Renal cortex interstitium (tissue), 11 donors: ENCODE results near the gene OR5AU1. TPM values are rescaled to one million over a fixed set of nuclear protein-coding genes. Genes with fewer than 3 reads are reported as not detected.

Experiments used
- DNase-seq, 11 donors: peaks; one replicate each; pipeline ENCODE4 v3.0.0-alpha.2; 2013; ENCODE audit warnings: low read depth in 9 of 11, low spot score in 4 of 11; ENCODE audit errors: extremely low read depth in 1 of 11
- polyA plus RNA-seq, 3 donors: library from polyadenylated mRNA; unstranded; fragments of 120-200 nt; gene quantifications; one replicate each; pipeline ENCODE4 v1.2.1, GENCODE V29; 2013; ENCODE audit not compliant: insufficient read length in 3 of 3

OR5AU1 gene
- polyA plus RNA-seq, 3 donors, result 0.03 to 0.05 (median 0.03) TPM

DNA sequence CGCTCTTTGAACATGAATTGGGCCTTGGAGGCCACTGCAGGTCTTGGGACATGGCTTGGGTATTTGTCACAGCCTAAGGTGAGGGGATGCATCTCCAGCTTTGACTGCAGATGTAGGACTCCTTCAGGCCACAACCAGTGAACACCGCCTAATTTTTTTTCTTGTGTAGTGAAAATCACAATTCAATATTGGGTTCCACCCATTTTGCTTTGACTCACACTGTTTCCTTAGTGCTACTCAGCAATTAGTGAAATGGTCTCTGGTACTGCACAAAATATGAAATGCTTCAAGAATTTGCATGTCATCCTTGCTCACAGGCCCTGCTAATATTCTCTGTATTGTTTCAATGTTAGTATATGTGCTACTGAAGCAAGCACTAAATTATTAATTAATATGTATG, 42.5 kb downstream of the OR5AU1 start:
- DNase-seq, result no peak

DNA sequence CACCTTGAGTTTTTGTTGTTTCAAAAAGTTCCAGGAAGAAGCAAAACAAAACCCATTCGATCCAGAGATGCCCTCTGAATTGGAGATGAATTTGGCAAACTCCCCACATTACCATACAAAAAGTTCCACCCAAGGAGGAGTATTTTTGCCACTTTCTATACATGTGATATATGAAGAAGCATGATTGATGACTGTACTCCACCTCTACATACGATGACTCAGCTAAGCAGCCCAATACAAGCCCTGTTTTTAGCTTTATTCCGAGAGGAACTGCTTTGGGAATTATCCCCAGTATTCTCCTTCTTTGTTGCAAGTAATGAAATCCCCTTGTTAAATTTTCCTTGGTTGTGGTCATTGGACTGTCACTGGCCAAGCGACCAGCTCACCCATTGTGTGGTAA, 43.6 kb downstream of the OR5AU1 start:
- DNase-seq, result no peak

DNA sequence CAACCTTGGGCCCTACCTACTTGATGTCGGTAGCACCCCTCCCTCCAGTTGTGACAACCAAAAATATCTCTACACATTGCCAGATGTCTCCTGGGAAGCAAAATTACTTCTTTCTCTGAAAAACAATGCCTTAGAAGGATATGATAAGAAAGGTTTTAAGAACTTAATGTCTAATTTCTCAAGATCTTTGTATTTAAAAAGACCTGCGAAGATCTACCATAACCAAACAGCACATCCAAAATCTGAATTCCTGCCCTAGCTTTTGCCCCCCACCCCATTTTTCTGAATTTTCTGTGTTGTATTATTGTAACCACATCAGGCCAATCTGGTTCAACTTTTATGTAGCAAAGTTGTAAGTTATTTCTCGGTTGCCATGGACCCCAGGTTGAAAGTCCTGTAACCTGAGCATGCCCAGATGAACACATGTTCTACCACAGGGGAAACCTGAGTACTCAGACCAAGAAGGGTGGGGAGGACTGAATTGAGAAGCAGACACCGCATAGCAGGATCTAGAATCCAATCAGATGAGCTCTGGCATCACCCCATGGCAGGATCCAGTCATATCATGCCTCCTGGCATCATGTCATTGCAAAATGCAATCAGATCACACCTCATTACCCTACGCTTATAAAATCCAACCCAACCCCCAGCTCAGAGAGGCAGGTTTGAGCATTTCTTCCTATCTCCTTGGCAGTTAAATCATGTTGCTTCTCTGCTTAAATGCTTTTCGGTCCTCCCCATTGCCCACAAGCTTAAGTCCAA, 46.3 kb downstream of the OR5AU1 start:
- DNase-seq, result peak in 4 of 11 donors; percentile 57 to 71 (median 66)

DNA sequence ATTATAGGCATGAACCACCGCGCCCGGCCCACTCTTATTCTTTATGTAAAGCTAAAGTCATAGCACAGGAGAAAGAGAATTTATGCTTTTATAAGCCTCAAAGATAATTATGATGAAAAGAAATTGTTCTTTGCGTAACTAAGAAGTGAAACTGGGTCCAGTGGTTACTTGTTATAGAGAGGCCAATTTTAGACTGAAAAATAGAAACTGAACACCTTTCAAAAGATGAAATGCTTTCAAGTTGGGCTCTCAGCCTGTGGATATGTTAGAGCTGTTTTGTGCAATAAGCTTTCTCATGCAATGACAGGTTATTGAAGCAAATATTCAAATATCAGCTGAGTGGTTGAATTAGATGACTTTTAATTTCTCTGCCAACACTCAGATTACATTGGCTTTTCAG, 47.1 kb downstream of the OR5AU1 start:
- no peak for DNase-seq

DNA sequence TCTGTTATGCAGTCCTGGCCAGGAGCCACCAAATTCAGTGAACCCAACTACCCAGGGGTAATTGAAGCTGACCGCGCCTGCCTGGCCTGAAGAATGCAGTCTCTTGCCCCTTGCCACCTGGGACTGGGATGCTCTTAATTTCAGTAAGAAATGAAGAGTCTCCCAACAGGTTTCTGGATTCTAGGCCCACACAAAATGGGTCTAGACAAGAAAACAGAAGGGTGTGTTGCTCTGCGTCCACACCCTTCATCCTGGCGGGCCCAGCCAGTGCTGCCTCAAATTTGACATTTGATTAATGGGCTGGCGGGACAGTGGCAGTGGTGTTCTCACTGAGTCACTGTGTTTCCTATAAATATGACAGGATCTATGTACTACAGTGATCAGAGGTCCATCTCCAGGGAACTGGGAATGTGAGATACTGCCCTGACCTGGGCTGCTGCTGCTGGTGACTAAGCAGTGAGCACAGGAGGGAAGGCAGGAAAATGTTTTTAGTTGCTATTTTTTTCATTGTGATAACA, 48.5 kb downstream of the OR5AU1 start:
- DNase-seq, result no peak

DNA sequence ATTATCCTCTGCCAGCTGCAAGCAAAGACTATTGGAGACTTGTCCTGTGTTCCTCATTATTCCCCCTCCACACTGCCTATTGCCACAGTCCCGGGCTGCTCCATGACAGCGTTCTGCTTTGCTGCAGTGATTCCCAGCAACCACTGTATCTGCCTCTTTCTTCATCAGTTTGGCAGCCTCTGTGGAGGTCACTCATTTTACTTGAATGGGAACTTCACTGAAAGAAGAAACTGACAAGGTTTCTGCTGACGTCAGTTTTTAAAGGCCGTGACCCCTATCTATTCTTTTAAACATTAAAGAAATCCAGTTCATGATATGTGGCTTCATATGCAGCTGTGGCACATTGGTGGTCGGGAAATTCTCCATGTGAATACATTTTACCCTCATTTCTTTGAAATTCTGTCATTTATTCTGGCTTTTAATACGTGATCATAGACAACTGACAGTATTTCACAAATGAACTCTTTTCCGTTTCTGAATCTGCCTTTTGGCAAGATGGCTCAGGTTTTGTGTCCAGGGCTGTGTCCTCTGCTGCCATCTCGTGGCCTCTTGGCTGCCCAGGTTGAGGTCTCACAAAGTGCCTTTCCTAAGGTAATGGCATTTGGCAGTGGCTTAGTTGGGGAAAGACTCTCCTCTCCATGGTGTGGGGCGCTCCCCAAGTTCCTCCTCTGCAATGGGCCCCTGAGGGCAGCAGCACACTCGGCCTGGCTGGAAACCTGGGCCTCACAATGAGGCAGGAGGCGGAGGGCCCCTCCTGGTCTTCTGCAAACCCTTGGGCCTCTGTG, 49.2 kb downstream of the OR5AU1 start:
- DNase-seq, result peak in 7 of 11 donors; percentile 69 to 81 (median 77)

DNA sequence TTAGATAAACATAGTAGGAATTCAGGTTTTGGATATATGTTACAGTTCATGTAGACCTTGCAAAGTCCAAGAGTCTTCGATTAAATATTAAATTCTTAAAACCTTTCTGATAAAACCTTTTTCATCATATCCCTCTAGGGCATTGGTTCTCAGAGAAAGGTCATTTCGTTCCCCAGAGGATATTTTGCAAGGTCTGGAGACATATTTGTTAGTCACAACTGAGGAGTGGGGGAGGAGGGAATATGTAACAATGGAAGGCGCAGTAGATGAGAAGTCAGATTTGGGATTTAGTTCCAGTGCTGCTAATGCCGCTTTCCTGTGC, 49.7 kb downstream of the OR5AU1 start:
- no peak for DNase-seq

DNA sequence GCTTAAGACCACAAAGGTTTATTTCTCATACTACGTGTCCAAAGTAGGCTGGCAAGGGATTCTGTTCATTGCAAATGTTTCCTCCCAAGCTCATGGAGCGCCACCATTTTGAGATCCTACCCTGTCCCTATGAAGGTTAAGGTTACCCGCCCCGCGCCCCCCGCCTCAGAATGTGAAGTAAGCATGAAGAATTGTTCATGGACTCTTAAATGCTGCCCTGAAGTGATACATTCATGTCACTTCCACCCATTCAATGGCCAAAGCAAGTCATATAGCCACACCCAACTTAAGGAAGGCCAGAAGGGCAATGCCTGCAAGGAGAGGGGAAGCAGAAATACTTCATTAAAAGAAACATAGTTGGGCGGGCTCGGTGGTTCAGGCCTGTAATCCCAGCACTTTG, 50.8 kb downstream of the OR5AU1 start:
- DNase-seq, result no peak

Other genes with a start within 250 kb of the OR5AU1 start
- gene RNASE2, start 200.6 kb downstream of the OR5AU1 start, polyA plus RNA-seq, result 1 to 10 TPM in 2 of 3 donors, under 1 TPM in 1; 0.74 to 1.3 (median 1.2) TPM
- 100 to 1,000 TPM in 1 of 3 donors, 10 to 100 TPM in 2; 82.1 to 128 (median 94.9) TPM for gene METTL17, start 166.1 kb downstream of the OR5AU1 start, polyA plus RNA-seq
- gene SLC39A2, start 156.8 kb downstream of the OR5AU1 start, polyA plus RNA-seq, result 1 to 10 TPM; 1.2 to 2.1 (median 1.3) TPM
- 100 to 1,000 TPM; 140 to 183 (median 142) TPM for gene NDRG2, start 131.0 kb downstream of the OR5AU1 start, polyA plus RNA-seq
- gene TPPP2, start 125.8 kb downstream of the OR5AU1 start, polyA plus RNA-seq, result 1 to 10 TPM; 3.0 to 3.7 (median 3.6) TPM
- under 1 TPM; 0.39 to 0.89 (median 0.40) TPM for gene RNASE13, start 121.3 kb downstream of the OR5AU1 start, polyA plus RNA-seq
- gene RNASE7, start 113.7 kb downstream of the OR5AU1 start, polyA plus RNA-seq, result under 1 TPM; 0.40 to 0.79 (median 0.42) TPM
- under 1 TPM in 1 of 3 donors, not detected in 2; 0.24 TPM for gene RNASE8, start 98.2 kb downstream of the OR5AU1 start, polyA plus RNA-seq
- gene ARHGEF40, start 85.8 kb downstream of the OR5AU1 start, polyA plus RNA-seq, result 10 to 100 TPM; 65.3 to 87.0 (median 76.4) TPM
- 10 to 100 TPM; 22.9 to 43.4 (median 39.4) TPM for gene ZNF219, start 57.4 kb downstream of the OR5AU1 start, polyA plus RNA-seq
- 1 to 10 TPM; 1.1 to 1.6 (median 1.5) TPM for gene TMEM253, start 55.0 kb downstream of the OR5AU1 start, polyA plus RNA-seq
- gene HNRNPC, start 113.4 kb upstream of the OR5AU1 start, polyA plus RNA-seq, result 1,000 to 10,000 TPM in 1 of 3 donors, 100 to 1,000 TPM in 2; 833 to 1,041 (median 977) TPM
- gene RPGRIP1, start 124.0 kb upstream of the OR5AU1 start, polyA plus RNA-seq, result under 1 TPM; 0.36 to 0.42 (median 0.40) TPM
- gene SUPT16H, start 228.0 kb upstream of the OR5AU1 start, polyA plus RNA-seq, result 100 to 1,000 TPM; 136 to 166 (median 145) TPM